Fibroblast of skin of scalp (primary cell): ENCODE data around the gene ENTPD6.

Source experiments
- DNase-seq: peaks from one replicate; pipeline ENCODE4 v3.0.0-alpha.2; 2013

Gene ENTPD6

DNA sequence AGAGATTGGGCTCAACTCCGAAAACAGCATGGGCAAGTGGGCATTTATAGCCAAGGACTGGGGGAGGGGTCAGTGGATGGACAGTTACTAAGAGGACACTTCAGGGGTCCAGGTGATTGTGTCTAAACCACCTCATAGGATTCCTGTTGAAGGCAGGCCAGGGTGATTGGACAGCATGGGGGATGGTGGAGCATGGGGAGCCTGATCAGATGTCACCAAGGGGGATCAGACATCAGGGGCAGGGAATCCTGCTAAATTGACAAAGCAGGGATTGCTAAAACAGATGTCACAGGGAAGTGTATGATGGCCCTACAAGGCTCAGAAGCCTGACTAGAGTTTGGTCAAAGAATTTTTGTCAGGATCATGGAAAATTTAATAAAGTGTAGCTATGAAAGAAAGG lies 49.9 kb downstream of the ENTPD6 start:
- no peak for DNase-seq

DNA sequence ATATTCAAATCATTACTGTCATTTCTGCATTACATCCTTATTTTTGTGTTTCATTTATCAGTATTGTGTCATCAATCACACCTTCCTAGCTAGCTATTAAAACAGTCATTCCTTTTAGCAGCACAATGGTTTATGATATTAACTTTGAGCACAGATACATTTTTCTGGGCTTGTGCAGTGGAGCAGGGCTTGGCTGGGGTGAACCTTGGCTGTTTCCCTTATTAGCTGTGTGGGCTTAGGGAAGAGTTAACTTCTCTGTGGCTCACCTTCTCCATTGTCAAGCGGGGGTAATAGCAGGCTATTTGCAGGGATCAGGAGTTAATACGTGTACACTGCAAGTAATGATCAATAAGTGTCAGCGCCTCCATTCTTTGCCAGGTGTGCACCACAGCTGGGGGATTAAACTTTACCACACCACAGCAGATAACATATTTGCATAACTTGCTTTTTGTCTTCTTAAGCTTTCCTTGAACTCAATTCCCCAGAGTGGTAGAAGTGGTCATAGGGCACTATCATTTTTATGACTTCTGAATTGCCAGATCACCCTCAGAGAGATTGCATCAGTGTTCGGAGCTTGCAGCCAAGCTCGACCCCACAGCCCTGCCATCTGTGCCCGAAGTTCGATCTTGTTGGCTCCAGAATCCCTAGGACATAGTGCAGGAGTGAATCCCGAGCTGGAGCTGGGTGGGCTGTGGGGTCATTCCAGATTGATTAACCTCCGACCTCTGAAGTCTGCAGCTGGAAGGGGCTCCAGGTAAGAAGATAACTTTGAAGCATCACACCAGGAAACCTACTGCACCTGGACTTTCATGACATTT lies 50.9 kb downstream of the ENTPD6 start:
- no peak for DNase-seq

DNA sequence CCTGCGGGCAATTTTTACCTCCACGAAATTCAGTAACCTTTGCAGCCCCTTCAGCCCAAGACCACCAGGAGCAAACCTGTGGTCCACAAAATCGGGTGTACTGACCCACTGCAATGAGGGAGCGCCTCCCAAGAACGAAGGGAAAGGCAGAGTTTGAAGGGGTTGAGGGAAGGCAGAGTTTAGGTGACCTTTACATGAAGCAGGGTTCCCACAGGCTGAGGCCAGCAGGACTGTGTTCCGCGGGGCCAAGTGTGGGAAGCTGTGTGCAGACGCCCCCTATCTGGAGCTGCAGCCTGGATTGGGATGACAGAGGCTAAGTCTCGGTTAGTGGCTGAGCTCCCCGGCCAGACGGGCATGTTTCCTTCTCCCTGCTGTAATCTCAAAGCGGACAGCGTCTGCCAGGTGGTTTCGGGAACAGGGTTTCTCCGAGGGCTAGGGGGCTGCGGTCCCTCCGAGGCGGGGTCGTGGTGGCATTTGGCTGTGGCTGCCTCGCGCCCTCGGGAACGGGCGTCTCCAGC lies 51.5 kb downstream of the ENTPD6 start:
- peak; percentile 75 for DNase-seq

DNA sequence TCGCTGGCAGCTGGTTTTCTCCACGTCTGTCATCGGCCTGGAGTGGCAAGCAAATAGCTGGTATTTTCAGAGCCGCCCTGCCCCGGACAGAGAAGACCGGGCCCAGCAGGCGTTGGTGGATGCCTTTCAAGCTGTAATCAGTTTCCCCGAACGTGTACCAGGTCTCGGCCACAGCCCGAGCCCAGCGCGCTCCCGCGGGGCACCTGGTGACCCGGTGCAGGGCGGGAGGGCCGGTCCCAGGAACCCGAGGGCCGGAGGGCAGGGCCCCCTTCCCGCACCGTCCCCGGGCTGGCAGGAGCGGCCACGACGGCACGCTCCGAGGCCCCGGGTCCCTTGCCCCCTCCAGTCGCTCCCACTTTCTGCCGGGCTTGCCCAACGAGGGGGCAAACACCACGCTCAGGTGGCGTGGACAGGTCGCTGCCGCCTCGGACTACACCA lies 52.0 kb downstream of the ENTPD6 start:
- DNase-seq: no peak

DNA sequence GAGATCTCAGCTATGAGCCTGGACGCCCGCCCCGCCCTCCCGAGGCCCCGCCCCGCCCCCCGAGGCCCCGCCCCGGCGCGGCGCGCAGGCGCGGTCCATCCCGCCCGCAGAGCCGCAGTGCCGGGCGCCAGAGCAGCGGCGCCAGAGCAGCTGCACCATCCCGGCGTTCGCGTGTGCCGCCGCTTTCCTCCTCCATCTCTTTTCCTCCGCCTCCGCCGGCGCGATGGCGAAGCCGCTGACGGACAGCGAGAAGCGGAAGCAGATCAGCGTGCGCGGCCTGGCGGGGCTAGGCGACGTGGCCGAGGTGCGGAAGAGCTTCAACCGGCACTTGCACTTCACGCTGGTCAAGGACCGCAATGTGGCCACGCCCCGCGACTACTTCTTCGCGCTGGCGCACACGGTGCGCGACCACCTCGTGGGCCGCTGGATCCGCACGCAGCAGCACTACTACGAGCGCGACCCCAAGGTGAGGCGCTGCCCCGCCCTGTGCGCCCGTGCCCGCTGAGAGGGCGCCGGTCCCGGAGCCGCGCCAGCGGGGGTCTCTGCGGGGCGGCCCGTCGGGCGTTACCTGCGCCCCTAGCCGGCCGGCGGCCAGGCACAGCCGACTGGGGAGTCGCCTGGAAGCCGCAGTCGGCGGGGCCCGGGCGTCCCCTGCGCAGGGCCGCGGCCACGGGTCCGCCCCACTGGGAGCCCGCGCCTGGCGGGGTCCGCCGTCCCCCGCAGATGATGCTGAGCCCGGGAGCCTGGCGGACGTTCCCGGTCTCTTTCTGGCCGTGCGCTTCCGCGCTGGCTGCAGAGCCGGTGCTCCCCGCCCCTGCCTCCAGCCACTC lies 52.7 kb downstream of the ENTPD6 start, which contains the start of gene PYGB:
PYGB (plus strand) TSS at position 130 of the 830 bp plus-strand sequence; CDS start at position 224, 94 bp downstream.
- peak; percentile 86 for DNase-seq

DNA sequence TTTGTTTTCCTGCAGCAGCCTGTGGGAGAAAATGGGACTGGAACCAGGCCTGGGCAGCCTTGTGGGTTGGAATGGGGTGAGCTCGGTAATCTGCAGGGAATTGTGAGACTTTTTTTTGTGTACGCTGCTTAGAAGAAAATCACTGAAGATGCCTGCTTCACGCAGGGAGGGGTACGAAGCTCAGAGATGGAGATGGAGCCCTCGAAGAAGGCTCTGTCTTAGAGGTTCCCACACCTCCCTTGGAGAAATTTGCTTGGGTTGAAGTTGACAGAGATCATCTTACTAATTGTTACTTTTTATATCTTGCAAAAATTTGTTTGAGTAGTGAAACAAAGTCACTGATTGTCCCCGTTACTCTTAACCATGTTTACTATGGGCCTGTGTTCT lies 53.3 kb downstream of the ENTPD6 start:
- DNase-seq: no peak

DNA sequence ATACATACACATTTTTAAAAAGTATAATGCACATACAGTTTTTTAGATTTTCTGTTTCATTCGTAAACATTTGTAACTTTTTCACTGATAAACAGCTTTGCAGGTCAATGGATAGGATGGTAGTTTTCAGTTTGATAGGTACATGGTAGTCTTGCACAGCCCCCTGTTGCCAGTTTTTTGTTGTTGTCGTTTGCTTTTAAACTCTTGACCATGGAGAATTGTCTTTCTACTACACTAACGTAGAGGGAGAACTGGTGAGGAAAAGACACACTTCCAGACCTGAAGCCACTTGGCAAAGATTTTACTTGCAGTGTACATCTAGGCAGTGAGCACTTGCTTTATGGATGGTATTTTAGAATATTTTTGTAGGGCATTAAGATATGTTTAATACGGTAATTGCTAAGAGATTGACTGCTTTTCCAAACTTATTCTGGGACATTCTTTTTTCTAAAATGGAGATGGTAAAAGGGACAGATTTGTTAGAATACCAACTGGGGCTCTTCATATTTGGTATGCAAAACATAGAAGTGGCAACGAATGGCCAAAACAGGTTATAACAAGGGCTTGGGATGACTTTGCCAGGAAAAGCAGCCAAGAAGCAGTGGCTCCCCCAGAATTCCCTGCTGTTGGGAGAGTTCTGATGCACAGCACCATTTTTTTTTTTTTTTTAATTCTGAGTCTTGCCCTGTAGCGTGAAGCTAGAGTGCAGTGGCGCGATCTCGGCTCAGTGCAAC lies 53.9 kb downstream of the ENTPD6 start:
- DNase-seq: no peak

DNA sequence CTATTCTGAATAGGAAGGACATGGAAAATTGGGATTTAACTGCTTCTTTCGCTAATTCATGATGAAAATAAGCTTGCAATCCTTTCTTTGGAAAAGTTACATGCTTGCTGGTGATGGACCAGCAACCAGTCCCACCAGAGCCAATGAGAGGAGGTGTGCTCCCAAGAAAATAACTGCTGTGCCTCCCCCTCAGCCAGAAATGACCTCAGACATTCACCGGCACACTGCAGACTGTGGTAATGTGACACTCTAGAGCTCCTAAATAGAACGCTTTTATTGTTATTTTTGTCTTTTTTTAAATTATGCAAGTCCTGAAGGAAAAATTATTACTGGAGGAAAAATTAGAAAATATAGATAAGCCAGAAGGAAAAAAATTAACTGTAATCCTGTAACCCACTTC lies 55.0 kb downstream of the ENTPD6 start:
- no peak for DNase-seq

DNA sequence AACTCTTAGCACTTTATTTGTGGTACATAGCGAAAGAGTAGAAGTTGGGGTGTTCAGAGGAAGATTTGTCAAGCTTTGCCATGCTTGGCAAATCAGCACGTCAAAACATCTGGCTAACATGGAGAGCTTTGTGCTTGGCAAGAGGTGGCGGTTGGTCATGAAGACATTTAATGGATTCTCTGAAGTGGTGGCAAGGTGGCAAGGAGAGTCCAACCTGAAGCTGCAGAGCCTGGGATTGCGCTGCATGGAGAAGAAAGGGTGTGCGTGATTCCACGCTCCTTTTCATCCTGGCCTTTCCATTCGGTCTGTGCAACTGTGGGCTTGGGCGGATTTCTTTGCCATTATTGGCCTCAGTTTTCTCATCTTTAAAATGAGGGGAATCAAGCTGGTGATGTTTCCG lies 55.5 kb downstream of the ENTPD6 start:
- DNase-seq: no peak

DNA sequence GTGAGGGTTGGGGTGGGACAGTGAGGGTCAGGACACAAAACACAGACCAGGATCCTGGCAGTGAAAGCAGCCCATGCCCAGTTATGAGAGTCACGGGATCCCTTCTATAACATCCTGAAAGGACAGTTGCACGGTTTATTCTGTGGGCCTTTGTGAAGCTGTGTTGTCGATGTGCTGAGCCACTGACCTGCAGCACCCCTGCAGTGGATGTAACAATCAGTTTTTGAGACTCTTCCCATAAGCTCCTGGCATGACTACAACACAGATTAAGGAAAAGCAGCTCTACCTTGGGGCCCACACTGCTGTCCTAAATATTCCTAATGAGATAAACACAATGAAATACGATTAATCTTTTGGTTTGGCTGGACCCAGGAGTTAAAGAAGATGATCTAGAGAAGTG lies 56.0 kb downstream of the ENTPD6 start:
- no peak for DNase-seq

DNA sequence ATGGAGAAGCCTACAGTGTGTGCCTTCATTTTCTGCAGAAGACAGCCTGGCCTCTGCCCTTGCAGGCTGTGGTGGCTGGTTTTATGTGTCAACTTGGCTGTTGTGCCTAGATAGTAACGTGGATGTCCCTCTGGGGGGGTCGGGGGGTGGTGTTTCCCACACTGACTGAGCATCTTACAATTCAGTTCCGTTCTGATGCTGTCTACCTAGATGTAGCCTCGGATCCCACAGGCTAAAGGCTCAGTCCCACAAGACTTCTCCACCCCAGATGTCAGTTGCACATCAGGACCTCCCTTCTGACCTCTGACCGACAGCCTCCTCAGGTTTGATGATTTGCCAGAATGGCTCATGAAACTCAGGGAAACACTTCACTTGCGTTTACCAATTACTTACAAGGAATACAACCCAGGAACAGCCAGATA lies 56.7 kb downstream of the ENTPD6 start:
- DNase-seq: no peak

DNA sequence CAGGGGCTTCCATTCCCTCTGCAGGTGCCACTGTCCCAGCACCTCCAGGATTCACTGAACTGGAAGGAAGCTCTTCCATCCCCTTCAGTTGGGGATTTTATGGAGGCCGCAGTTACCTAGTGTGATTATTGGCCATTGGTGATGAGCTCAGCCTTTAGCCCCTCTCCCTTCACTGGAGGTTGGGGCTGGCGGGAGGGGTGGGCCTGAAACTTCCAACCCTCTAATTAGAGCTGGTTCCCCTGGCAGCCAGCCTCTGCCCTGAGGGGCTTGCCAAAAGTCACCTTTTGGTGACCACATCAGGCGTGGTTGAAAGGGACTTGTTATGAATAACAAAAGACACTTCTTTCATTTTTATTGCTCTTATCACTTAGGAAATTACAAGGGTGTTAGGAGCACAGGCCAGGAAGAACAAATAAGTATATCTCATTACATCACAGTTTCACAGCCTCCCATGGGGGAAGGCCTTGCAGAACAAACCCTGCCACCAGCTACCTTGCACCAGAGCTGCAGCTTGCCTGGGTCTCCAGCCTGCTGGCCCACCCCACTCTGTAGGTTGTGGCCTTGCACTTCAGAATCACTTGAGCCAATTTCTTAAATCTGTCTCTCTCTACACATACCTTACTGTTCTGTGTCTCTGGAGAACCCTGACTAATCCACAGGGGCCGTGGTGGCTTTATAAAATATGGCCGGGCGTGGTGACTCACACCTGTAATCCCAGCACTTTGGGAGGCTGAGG lies 57.3 kb downstream of the ENTPD6 start:
- DNase-seq: no peak

DNA sequence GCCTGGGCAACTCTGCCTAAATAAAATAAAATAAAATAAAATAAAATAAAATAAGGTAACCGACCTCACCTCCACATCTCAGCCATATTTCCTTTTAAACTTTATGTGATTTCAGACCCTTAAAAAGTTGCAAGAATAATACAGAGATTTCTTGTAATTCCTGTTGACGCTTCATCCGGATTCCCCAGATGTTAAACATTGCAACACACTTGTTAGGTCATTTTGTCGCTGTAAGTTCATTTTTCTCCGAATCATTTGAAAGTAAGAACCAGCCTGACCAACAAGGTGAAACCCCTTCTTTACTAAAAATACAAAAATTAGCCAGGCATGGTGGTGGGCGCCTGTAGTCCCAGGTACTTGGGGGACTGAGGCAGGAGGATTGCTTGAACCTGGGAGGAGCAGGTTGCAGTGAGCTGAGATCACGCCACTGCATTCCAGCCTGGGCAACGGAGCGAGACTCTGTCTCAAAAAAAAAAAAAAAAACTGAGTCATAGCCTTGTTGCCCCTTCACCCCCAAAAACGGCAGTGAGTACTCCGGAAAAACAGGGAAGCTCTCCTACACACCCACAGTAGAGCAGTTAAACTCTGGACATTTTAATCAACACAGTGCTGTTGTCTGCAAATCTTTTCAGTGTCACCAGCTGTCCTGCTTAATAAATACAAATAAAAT lies 58.2 kb downstream of the ENTPD6 start:
- DNase-seq: no peak

DNA sequence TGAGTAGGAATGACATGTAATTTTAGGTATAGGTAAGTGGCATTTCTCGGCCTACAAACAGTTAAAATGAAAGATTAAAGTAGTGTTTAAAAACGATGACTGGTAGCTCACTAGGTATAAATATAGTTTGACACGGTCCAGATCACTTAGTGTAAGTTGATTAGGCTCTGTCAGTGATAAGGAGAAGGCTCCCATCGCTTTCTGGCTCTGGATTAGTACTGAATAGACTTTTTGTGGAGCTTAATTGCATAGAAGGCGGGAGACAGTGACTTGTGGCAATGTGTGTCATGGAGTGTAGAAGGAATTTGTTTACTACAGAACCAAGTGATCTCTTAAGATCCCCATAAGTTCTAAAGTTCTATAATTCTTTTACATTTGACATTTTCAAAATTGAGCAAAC lies 59.1 kb downstream of the ENTPD6 start:
- DNase-seq: no peak

DNA sequence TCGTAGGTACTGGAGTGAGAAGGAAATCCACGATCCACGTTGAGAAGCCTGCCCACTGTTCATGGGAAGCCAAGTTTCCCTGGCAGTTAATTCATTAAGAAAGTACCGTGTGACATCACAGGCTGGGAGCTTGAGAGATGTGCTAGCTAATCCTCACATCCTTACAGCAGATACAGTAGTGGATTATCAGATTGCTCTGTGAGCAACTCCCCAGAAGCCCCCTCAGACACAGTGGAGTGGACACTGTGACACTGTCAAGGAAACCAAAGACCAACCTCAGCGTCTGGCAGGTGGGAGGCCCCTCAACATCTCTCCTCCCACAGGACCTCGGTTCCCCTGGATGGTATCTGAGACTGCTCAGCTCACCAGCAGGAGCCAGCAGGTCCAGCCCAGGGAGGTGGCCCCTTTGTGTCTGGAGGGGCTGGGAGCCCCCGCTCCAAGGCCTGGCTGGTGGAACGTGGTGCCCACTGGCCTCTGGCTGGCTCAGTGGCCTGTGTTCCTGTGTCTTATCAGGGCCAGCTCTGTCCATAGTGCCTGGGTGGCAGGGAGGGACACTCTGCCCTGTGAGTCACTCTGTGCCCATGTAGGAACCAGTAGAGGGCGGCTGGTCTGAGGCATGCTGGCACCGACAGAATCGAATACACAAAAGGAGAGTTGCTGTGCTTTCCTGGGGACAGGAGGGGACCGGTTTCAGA lies 59.6 kb downstream of the ENTPD6 start:
- no peak for DNase-seq

DNA sequence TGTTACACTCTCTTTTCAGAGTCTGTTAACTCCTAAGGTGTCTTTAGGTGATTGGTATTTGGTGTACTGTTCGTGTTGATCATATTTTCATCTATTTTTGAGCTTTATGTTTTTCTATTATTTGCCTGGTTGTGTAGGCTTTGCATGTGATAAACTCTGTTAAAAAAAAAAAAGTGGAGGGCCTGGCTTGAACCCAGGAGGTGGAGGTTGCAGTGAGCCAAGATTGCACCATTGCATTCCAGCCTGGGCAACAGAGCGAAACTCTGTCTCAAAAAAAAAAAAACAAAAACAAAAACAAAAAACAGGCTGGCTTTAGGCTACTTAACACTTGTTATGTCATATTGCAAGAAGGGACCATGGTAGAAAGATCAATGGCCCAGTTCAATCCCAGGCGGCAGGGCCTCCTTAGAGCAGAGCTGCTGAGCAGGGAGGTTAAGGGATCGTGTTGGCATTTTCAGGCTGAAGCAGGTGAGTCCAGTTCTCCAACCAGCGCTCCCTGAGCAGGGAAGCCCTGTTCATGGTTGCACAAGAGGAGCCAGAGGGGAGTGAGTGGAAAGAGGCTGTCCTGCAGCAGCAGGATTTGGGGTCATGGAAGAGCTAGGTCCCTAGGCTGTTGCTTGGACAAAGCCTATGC lies 60.8 kb downstream of the ENTPD6 start:
- DNase-seq: no peak

DNA sequence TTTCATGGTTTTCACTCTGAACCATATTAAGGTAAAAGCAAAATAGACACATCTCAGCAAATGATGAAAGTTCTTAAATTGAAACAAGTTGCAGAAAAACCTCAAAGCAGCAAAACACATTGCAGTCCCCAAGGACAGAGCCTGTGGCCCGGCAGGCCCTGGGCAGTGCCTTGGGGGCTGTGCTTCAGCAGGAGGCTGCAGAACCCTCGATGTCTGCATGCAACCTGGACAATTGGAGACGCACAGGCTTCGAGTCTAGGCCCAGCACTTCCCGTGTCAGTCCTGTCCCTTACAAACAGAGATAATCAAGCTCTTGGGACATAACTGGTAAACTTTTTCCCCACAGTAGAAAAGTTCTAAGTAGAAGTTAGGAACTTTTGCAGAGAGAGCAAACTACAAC lies 61.6 kb downstream of the ENTPD6 start:
- DNase-seq: no peak

DNA sequence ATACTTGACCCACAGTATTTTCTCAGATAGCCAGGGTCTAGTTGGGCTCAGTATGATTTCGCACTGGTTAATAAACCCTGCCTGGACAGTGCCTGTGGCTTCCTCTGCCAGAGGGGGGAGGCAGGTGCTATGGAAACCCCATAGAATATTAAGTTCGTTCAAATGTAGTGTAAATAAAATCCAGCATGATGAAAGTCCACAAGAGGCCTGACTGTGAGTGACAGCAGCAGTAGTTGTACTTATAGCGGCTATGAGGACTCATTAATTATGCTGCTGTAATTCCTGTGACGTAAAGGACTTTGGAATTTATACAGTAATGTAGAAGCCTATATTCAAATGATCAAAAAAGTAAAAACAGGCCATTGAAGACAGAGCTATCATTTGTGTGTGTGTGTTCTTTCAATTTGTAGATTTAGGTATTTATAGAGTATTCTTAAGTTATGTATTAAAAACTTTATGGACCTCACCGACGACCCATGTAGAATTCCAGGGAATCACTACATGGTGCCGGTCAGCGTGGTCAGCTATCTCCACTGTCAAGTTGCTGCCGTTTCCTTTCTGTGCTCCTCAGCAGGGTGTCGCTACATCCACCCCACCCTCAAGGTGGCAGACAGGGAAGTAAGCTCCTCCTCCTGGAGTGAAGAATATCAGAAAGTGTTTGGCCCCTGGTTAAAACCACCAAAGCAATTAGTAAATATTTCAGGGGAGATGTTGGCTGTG lies 62.4 kb downstream of the ENTPD6 start:
- DNase-seq: no peak

DNA sequence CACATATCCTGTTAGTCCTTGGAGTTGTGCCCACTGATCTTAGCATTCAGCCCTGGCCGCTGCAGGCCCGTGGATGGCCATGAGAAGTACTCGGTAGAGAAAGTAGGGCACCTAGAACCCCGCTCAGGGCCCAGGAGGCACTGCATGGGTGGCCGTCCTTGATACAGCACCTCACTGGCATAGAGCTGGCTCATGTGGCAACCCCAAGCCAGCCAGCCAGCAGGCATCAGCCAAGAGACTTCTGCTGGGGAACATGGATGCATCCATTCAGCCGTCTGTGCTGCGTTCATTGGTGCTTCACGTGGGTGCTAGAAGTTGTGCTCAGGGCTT lies 62.9 kb downstream of the ENTPD6 start:
- DNase-seq: no peak

DNA sequence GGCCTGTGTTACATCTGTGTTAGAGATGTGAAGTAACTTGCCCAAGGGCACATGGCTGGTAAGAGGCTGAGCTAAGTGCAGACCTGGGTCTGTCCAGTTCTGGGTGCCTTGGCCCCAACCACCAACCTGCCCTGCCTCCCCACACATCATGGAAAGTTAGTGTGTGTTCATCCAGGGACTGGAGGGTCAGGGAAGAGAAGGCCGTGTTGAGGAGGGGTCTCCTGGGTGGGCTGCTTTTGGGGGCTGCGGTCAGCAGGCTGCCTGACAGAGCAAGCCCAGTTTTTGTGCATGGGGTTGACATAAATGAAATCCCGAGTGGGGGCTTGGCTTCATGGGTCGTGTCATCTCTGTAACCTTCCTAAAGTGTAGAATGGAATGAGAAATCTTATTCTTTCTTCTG lies 63.3 kb downstream of the ENTPD6 start:
- DNase-seq: no peak
